ENCODE measurements around the gene GHRH.

GHRH gene

DNA sequence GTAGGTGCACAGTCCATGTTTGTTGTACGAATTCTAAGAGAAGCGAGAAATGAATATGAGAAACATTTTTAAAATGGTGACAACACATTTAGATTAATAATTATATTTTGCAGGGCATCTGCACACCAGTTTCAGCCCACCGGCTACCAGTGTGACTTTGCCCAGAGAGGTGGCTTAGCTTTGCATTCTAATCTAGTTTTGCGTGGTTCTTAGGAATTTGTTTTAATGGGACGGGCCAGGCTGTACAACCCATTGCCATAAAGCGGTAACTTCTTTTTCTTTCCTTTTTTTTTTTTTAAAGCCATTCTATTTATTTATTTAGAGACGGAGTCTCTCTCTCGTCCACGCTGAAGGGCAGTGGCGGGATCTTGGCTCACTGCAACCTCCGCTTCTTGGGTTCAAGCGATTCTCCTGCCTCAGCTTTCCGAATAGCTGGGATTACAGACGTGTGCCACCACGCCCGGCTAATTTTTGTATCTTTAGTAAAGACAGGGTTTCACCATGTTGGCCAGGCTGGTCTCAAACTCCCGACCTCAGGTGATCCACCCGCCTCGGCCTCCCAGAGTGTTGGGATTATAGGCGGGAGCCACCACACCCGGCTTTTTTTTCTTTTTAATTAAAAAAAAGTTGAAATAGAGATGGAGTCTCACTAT lies 28.7 kb upstream of the GHRH start:
- no peak for DNase-seq

DNA sequence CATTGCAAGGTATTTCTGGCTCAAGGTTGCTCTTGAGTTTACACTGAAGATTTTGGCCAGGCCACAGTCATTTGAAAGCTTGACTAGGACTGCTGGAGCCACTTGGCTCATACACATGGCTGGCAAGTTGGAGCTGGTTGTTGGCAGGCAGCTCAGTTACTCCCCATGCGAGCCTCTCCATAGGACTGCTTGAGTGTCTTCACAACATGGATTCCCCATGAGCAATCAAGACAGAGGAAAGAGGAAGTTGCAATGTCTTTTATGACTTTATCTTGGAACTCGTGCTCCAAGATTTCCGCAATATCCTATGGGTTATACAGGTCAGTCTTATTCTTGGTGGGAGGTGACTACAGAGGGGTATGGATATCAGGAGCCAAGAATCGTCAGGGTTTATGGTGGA lies 26.5 kb upstream of the GHRH start:
- no peak for DNase-seq

DNA sequence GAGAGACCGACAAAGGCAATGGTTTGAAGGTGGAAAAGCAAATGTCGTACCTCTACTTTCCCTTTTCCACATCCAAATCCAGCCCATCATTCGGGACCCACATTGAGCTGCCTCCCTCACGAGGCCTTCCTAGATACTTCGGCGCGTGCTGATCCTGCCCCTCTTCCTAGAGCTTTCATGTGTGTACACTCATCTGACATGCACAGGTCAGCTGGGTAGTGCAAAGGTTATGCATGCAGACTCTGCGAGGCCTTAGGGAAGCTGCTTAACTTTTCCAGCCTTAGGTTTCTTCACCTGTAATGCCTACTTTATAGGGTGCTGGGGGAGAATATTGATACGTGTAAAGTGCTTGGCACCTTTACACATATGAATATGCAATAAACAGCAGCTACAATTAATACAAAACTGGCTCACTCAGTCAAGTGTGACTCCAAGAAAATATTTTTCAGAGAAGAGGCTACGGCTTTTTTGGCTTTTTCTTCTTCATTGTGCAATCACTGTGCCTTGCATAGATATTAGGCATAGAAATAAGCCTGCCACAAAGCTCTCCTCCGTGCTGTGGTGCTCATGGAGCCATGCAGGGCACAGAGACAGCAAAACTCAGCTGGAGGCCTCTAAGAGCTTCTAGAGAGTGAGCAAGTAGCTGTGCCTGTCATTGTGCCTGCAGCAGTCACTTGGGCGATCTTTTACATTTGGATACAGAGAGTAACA lies 24.2 kb upstream of the GHRH start:
- DNase-seq, result no peak

DNA sequence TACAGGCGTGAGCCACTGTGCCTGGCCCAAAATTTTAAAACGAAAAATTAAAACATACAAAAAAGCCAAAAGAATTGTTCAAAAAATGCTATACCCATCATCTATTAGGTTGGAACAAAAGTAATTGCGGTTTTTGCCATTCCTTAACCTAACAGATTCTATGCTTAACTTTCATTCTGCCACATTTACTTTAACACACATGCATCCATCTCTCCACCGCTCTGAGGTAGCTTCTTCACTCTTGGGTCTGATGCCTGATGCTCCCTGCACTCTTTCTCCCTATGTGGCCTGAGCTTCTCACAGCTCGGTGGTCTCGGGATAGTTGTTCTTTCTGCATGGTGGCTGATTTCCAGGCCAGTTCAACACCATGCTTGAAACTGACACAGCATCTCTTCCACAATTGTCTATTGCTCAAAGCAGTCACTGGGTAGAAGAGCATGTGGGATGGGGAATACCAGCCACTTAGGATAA lies 23.1 kb upstream of the GHRH start:
- DNase-seq, result no peak

DNA sequence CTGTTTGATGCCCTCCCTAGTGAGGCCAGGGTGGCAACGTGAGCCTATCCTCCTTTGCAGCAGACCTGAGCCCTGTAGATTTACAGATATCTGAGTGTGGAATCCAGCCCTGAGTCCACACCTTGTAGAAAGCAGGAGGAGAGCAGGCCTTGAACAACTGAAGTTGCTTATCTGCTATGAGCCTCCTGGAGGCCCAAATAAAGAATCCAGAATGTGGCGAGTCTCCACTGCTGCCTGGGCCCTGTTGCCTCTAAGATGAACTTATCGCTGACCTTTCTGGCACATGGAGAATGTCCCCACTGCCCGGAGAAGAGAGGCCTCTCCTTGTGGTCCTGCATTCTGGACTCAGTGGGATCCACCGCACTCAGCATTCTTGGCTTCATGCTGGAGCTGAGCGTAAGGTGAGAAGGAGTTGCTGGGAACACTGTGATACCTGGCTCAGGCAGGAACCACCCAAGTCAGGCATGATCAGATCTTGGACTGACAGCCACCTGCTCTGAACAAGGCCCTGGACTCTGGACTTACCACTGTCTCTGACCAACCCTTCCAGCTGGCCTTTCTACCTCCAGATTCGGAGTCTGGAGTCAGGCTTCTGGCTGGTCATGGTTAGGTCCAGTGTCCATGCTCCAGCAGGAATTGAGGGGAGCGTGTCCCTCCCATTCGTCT lies 22.0 kb upstream of the GHRH start:
- no peak for DNase-seq

DNA sequence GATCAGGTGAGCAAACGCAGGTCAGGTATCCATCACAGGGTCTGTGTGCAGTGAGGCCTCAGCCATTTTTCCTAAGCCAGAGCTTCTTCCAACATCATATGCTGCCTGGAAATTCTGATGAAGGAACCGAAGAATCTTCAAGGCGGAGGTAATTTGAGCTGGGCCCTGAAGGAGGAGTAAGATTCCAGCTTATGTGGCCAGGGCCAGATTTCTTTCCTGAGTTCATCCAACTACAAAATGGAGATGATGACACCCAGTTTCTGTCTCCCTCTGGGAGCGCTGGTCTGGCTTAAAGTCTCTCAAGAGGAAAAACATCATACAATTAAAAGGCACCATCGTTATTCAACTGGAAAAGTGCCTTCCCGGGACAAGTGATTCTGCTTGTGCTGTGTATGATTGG lies 20.9 kb upstream of the GHRH start:
- no peak for DNase-seq

DNA sequence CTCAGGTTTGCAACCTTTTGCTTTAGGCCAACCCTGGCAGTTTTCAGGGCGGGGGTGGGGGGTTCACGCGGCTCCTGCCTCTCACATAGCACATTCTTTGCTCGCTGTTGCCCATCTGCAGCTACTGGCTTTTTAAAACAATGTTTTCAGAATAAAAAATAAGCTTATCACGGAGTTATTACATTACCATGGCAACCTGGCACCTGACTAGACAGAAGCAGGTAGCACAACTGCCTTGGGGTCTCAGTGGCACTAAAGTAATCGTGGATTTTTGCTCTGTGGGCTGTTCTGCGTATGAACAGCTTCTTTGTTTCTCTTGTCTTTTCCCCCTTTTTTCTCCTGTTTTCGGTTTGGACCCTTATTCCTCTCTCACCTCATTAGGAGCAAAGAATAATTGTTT lies 18.8 kb upstream of the GHRH start:
- DNase-seq, result no peak

DNA sequence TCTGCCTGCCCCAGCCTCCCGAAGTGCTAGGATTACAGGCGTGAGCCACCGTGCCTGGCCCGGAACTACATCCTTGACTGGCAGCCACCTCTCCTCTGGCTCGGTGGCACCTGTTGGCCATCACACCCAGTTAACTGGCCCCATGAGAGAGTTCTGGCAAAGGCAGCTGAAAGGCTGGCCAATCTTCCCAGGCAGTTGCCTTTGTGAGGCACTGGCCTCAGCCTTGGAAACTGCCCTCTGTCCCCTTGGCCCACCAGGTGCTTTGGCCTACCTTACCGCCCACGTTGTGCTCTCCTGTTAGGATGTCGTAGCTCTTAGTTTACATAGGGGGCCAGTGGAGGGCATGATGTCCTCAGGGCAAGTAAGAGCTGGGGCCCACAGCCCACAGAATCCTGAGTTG lies 18.2 kb upstream of the GHRH start:
- DNase-seq, result no peak

DNA sequence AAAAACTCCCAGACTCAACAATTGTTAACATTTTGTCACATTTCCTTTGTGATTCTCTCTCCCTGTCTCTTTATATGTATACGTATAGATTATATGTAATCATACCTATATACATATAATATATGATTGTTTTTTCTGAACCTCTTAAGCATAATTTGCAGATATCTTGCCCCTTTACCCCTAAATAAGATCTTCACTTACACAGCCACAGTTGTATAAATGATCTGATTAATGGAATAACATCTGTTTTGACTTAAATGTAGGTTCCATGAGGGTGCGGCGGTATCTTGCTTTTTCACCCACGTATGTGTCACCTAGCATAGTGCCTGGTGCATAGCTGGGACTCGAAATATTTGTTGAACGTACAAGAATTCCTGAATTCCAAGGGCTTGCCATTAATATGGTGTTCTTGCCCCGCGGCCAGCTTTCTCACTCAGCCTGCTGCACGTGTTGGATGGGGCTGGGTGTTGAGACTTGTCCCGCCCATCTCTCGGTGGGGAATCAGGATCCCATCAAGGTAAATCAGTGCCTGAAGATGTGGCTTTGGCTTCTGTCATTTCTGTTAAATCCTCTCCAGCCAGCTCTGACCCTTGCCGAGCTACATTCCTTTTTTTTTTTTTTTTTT lies 17.5 kb upstream of the GHRH start:
- no peak for DNase-seq

DNA sequence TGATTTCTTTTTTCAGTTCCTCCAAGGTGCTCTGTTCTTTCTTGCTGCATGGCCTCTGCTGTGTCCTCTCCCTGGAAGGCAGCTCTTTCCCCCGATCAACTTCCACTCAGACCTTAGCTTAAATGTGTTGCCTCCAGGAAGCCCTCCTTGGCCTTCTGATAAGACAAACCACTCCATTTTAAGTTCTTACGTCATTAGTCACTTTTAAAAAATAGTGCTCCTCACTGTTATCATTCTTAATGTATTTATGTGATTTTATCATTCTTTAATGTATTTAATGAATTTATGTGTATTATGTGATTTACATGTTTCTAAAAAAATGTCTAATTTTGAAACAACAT lies 15.6 kb upstream of the GHRH start:
- no peak for DNase-seq

DNA sequence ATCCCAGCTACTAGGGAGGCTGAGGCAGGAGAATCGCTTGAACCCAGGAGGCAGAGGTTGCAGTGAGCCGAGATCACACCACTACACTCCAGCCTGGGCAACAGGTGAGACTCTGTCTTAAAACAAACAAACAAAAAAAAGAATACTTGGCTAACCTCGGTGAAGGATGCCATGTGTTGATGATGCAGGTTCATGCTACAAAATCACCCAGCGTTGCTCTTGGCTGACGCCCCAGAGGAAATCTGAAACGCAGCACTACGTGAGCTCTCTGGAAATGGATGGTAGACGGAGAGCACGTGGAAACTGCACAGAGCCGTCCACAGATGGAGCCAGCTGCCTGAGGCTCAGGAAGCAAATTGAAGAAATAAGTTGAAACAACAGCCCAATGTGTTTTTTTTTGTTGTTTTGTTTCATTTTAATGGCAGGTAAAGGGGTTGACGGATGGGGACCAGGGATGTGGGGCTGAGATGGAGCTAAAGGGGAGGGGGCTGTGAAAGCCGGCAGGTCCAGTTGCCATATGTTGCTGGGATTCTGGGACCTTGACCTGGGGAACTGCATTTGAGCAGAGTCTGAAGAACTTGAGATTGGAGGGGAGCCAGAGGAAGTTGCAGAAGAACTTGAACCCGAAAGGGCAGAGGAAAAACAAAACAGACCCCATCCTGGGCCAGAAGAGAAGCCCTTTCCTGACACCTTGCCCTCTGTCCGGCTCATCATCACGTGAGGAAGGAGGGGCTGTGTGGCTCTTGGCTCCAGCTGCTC lies 15.1 kb upstream of the GHRH start:
- no peak for DNase-seq

DNA sequence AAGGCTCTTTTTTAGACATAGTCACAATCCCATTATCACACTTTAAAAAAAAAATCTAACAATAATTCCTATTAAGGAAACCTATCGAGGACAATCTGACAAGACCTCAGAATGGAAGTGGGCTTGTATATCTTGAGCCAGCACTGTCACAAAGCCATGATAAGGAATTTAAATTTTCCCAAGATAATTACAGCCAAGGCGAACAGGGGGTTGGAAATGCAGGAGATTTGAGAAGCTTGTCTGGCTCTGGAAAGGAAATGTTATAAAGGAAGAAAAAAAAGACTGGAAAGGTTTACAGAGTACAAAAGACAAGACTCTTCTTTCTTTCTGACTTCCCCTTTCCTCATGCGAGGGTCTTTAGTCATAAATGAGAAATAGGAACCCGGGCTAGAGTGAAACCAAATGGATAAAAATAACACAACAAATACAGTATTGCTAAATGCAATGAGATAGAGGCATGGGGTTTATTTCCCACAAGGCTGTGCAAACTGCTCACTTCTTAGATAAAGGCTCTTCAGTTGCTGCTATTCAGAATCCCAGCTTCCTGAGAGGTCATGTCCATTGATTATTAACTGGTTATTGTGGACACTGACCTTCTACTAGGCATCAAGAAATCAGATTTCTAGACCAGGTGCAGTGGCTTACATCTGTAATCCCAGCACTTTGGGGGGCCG lies 13.4 kb upstream of the GHRH start:
- DNase-seq, result no peak

DNA sequence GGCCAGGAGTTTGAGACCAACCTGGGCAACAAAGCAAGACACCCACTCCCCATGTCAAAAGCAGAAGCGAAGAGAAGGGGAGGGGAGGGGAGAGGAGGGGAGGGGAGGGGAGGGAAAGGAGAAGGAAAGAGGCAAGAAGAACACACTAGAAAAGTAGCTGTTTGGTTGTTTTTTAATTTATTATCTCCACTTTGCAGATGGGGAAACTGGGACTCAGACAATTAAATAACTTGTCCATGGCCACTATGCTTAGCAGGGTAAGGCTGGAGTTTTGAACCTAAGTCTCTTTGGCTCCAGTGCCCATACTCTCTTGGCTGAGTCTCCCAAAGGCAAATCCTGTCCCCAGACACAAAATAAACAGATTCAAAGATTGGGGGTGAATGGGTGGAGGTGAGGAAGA lies 12.4 kb upstream of the GHRH start:
- DNase-seq, result no peak

DNA sequence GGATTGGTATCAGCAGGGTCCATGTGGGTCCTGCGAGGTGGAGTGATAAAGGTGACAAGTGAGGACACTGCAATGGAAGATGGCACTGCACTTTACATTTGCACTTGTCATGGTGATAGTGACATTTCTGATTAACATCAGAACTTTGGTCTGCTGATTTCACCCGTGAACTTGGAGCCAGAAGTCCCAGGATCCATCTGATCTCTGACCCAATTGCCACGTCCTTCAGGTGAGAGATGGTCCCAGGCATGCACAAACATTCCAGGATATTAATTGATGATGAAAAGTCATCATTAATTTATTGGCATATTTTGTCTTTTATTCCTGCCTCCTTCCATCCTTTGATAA lies 9.8 kb upstream of the GHRH start:
- no peak for DNase-seq

DNA sequence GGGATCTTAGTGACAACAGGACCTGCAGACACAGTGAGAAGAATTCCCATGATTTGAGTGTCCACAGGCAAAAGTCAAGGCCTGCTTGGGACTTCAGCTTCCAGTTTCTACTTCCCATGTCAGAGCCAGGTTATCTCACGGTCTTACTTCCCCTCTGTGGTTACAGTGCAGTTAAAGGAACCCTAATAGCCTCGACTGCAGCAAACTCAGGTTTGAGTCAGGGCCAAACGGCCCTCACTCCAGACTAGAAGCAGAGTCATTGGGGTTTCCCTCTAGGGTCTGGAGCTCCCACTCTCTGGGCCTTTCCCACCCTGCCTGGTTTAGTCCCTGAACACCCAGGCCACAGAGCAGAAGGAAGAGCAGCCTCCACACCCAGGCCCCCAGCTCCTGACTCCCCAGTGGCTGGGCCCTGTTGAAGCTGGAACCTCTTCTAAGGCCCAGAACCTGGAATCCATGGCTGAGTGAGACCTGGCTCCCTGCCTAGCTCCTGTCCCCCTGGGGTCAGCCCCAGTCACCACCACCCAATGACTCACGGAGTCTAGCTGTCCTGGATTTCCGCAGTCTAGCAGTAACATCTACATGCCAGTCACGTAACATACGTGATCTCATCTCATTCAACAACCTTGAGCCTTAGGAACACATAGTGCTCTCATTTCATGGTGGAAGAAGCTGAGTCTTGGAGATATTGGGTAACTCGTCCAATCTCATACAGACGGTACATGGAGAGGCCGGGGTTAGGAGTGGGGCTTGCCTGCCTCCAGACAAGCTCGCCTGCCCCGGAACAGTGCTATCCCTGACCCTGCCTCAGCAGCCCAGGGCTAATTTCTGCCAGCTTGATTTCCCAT lies 9.2 kb upstream of the GHRH start:
- no peak for DNase-seq

DNA sequence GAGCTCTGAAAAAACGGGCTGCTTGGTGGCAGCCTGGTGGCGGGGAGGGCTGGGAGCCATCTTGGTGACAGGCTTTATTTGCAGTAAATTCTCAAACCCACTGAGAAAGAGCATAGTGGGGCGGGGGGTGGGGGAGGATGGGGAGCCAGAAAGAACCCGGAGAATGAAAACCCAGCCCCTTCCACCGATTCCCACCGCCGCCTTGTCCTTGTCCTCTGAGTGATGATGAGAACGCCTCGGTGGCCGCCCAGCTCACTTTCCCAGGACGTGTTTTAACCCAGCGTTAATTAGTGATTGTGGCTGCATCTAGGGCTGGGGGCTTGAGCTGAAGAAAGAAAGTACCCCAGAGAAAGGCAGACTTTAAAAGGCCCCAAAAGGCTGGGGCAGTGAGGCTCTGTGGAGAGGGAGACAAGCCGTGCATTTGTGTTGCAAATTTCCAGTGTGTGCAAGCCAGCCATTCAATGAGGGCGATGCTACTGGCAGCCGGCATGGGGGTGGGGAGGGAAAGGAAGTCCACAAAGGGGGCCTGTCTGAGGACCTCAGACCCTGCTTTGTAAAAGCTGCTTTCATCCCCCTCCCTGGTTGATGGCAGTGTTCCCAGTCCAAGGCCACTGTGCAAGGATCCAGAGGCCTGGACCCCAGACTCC lies 6.2 kb upstream of the GHRH start:
- DNase-seq, result no peak

DNA sequence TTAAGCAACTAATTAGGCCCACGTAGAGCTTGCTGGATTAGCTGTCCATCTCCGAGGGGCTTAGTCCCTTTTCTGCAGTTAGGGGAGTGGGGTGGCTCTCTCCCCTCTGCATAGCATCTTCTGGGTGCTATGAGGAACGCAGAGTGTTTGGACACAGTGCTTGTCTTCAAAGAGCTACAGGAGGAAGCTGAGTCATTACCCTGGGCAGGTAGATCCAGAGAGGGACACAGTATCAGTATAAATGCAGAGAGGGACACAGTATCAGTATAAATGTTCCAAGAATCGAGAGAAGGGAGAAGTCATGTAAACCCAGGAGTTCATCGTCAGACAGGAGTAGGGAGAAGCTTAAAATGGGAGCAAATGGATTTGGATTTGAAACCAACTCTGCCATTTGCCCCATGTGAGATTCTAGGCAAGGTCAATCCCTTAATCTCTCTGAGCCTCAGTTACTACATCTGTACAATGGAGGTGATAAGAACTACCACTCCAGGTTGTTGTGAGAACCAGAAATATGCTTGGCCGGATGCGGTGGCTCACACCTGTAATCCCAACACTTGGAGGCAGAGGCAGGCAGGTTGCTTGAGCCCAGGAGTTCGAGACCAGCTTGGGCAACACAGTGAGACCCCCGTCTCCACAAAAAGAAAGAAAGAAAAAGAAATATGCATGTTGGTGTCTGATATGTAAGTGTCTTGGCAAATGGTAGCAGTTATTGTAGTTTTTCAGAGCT lies 5.5 kb upstream of the GHRH start:
- DNase-seq, result no peak

DNA sequence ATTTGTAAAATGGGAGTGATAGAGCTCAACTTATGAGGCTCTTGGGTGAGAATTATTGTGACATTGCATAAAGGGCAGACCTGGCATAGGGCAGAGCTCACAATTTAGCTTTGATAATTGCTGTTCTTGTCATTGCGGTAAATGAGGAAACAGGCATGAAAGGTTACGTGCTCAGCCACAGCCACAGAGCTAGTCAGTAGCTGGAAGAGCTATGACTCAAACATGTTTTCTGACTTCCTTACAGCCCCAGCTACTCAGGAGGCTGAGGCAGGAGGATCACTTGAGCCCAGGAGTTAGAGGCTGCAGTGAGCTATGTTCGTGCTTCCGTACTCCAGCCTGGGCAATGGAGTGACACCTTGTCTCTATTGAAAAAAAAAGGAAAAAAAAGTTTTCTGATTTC lies 3.5 kb upstream of the GHRH start:
- DNase-seq, result no peak

DNA sequence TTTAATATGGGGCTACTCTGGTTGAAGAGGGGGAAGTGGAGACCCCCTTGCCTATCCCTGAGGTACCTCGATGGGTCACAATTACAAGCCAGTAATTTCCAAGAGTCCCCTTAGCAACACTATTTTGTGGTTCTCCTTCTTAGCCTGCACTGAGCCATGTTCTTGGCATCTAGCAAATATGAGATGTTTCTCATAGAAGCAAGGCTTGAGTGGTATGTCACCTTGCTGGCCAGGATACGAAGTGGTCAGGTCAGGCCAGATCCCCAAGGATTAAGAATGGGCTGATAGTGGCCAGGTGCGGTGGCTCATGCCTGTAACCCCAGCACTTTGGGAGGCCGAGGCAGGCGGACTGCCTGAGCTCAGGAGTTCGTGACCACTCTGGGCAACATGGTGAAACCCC lies 2.1 kb upstream of the GHRH start:
- DNase-seq, result no peak

DNA sequence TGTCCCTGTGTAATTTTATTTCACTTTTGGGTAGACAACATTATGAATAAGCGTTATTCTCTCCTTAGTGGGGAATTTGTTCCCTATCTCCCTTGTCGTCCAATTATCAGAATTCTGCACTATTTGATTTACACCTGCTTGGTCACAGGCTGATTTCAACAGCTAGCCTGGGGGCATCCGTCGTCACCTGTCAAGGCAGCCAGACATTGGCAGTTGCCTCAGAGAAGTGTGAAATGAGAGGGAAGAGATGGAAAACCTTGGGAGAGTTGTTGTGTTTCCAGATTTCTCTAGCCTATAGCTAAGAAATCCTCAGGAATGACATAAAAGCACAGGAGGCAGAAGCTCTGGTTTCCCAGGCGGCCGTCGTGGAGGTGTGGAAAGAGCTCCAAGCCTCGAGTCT lies 891 bp upstream of the GHRH start:
- no peak for DNase-seq

DNA sequence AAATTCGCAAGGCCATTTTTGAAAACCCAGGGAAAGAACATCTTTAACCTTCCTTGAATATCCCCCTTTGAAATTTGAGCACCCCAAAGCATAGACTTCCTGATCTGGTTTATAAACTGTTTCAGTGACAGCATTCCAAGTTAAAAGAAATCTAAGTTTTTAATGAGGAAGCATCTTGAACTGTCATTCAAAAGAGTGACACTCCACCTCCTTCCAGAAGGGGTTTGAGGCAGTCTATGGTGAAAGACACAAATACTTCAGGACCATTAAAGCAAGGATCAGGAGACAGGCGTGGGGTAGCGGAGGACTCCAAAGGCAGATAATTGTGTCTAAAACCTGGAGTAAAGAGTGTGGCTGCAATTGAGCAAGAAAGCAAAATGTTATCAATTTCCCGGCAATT lies 691 bp downstream of the GHRH start:
- no peak for DNase-seq
